GM12875 (cell line): ENCODE measurements around the gene PSMD12.
"Not testable (repeated sequence)": the region's sequence is repeated elsewhere in the genome, so short reads cannot be mapped to it uniquely, and the experiment has no call there.

Source experiments
- H3K4me3 ChIP-seq: one replicate; pipeline ENCODE4 v1.5.1; 2011; ENCODE audit warnings: low read depth, low read length, control low read depth
- TF ChIP-seq, protein P1 (sequence below): IDR thresholded peaks from 2 replicates; pipeline ENCODE4 v1.5.1; 2011; ENCODE audit warnings: low read depth, mild to moderate bottlenecking, control low read depth, inconsistent platforms, low read length, moderate library complexity, borderline replicate concordance; ENCODE audit not compliant: insufficient read depth

Gene PSMD12

DNA sequence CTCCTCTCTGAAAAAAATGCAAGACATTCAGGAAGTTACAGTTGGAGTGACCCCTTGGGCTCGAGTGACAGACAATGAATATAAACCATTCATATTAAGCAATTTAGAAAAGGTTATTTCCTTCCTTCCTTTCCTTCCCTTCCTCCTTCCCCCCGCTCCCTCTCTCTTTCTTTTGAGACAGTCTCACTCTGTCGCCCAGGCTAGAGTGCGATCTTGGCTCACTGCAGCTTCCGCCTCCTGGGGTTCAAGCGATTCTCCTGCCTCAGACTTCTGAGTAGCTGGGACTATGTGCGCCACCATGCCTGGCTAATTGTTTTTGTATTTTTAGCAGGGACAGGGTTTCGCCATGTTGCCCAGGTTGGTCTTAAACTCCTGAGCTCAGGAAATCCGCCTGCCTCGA is 13.2 kb downstream of the PSMD12 start:
- H3K4me3 ChIP-seq = no peak overlapping the region
- TF ChIP-seq, protein P1, sequence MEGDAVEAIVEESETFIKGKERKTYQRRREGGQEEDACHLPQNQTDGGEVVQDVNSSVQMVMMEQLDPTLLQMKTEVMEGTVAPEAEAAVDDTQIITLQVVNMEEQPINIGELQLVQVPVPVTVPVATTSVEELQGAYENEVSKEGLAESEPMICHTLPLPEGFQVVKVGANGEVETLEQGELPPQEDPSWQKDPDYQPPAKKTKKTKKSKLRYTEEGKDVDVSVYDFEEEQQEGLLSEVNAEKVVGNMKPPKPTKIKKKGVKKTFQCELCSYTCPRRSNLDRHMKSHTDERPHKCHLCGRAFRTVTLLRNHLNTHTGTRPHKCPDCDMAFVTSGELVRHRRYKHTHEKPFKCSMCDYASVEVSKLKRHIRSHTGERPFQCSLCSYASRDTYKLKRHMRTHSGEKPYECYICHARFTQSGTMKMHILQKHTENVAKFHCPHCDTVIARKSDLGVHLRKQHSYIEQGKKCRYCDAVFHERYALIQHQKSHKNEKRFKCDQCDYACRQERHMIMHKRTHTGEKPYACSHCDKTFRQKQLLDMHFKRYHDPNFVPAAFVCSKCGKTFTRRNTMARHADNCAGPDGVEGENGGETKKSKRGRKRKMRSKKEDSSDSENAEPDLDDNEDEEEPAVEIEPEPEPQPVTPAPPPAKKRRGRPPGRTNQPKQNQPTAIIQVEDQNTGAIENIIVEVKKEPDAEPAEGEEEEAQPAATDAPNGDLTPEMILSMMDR = no peak

DNA sequence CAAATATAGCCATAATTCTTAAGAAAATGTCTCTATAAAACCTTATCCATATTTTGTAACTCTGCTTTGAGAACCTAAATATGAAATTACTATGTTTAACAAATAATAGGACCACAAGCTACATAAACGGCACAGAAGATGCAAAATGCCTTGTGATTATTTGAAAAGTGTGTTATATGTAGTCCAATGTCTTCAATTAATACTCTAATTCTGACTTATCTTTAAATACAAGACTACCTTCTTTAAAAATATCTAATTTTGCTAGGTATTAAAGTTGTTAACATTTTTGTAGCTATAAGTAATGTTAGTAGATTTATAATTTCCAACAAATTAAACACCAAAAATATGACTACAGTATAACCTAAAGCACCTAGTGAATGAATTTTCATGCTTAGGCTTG is 17.0 kb downstream of the PSMD12 start:
- TF ChIP-seq, protein P1 = no peak
- no peak overlapping the region for H3K4me3 ChIP-seq

DNA sequence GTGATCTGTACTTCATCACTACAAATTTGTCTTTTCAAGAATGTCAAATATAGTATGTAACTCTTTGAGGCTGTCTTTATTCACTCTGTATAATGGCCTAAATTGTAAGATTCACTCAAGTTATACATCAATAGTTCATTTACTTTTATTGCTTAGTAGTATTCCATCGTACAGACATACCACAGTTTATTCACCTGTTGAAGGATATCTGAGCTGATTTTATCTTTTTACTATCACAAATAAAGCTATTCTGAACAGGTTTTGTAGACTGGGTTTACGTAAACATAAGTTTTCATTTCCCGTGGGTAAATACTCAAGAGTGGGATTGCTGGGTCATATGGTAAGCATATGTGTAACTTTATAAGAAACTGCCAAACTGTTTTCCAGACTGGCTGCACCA is 18.6 kb downstream of the PSMD12 start:
- TF ChIP-seq, protein P1 = no peak
- H3K4me3 ChIP-seq = no peak overlapping the region

DNA sequence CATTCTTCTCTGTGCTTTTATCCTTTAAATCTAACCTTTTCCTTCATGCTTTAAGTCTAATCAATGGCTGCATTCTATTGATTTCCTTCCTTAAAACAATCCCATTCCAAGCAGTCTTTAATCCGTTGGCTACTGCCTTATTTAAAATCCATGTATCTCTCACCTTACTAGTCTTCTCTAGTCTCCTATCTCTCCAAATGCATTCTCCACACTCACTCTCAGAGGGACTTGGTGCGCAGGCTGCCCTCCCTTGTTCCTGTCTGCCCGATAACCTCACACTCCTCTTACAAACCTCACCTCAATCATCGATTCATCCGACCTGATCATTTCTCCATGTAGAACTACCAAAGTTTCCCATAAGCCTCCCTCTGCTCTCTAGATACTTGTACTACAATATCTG is 23.1 kb downstream of the PSMD12 start:
- no peak overlapping the region for H3K4me3 ChIP-seq
- TF ChIP-seq, protein P1 = no peak

DNA sequence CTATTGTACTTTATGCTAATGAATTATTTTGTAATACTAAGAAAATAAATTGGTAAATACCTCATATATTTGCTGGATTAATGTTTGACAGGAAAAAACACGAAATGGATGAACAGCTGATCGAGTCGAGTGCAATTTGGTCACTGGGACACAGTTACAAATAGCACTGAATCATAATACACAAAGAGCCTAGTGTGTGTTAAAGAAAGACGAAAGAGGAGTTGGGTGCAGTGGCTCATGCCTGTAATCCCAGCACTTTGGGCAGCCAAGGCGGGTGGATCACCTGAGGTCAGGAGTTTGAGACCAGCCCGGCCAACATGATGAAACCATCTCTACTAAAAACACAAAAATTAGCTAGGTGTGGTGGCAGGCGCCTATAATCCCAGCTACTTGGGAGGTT is 28.0 kb downstream of the PSMD12 start:
- not testable (repeated sequence) for H3K4me3 ChIP-seq

DNA sequence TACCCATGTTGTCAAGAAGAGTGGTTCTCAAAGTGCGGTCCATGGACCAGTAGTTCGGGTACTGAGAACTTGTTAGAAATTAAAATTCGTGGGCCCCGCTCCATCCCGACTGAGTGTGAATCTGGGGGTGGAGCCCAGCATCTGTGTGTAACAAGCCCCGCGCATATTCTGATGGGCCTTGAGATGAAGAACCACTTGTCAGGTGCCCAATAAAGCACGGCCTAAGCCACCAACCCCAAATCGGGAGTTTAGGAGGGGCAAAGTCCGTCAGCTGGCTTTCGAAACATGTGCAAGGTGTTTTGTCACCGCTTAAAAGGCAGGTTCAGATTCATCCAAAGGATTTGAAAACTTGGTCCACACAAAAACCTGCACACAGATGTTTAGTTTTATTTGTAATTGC is 29.5 kb downstream of the PSMD12 start:
- H3K4me3 ChIP-seq = no peak overlapping the region
- TF ChIP-seq, protein P1 = no peak

DNA sequence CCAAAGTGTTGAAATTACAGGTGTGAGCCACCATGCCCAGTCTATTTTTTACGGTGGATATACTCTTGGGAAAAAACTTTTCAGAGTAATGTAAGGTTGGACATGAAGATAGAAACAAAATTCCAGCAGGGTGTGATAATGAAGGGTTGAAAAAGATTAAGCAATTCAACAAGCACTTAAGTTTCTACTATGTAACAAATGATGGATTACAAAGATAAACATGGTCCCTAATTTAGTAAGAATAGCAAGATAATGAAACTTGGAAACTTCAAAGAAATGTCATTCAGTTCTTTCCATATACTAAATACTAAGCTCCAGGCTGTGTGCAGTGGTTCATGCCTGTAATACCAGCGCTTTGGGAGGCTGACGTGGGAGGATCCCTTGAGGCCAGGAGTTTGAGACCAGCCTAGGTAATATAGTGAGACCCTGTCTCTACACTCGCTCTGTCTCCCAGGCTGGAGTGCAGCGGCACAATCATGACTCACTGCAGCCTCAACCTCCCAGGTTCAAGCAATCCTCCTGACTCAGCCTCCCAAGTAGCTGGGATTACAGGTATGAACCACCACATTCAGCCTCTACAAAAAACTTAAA is 31.0 kb downstream of the PSMD12 start:
- H3K4me3 ChIP-seq = no peak overlapping the region
- TF ChIP-seq, protein P1 = no peak

DNA sequence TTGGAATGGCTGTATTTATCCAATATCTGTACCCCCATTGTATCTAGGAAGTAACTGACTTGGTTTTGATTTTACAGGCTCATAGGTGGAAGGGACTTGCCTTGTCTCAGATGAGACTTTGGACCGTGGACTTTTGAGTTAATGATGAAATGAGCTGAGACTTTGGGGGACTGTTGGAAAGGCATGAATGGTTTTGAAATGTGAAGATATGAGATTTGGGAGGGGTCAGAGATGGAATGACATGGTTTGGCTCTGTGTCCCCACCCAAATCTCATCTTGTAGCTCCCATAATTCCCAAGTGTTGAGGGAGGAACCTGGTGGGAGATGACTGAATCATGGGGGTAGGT is 34.2 kb downstream of the PSMD12 start:
- not testable (repeated sequence) for H3K4me3 ChIP-seq

DNA sequence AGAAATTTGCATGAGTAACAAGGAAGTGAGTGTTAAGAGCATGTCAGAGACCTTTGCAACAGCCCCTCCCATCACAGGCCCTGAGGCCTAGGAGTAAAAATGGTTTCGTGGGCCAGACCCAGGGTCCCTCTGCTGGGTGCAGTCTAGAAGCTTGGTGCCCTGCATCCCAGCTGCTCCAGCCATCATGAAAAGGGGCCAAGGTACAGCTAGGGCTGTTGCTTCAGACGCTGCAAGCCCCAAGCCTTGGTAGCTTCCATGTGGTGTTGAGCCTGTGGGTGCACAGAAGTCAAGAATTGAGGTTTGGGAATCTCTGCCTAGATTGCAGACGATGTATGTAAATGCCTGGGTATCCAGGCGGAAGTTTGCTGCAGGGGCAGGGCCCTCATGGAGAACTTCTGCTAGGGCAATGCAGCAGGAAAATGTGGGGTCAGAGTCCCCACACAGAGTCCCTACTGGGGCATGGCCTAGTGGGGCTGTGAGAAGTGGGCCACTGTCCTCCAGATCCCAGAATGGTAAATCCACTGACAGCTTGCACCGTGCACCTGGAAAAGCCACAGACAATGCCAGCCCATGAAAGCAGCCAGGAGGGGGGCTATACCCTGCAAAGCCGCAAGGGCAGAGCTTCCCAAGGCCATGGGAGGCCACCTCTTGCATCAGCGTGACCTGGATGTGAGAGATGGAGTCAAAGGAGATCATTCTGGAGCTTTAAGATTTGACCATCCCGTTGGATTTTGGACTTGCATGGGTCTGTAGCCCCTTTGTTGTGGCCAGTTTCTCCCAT is 34.8 kb downstream of the PSMD12 start:
- not testable (repeated sequence) for H3K4me3 ChIP-seq
